ENCODE measurements around the gene STPG3. TPM values are rescaled to one million over a fixed set of nuclear protein-coding genes. Genes with fewer than 3 reads are reported as not detected.

The STPG3 gene
- total and polyA plus RNA-seq, 2 of the 13 experiments (the other 11 are each of a cell fraction or from before 2014, with no cell fraction given) = not detected

- TF ChIP-seq ZNF484 (CRISPR knock-in tag; IDR thresholded peaks at IDR 0.05; ENCODE audit: borderline replicate concordance, low read depth) = no peak
- 0 out of 2 replicates have a peak, but pooled peaks have one; percentile 53 for TF ChIP-seq ZNF557 (CRISPR knock-in tag; IDR thresholded peaks at IDR 0.05)
- no peak for TF ChIP-seq KAT2B (IDR thresholded peaks at IDR 0.05; ENCODE audit: borderline replicate concordance, low read depth, low read length)
- peak; percentile 6 for TF ChIP-seq XRCC5 (optimal IDR thresholded peaks at IDR 0.05; ENCODE audit: low read length)
- TF ChIP-seq ATRX (CRISPR knock-in tag; IDR thresholded peaks at IDR 0.05; ENCODE audit: borderline replicate concordance) = no peak
- no peak for TF ChIP-seq ZNF101 (CRISPR knock-in tag; IDR thresholded peaks at IDR 0.05; ENCODE audit: borderline replicate concordance, low read depth)
- TF ChIP-seq ZSCAN31 (CRISPR knock-in tag; IDR thresholded peaks at IDR 0.05; ENCODE audit: low read depth) = 0 out of 2 replicates have a peak, but pooled peaks have one; percentile 26
- TF ChIP-seq, protein P1, sequence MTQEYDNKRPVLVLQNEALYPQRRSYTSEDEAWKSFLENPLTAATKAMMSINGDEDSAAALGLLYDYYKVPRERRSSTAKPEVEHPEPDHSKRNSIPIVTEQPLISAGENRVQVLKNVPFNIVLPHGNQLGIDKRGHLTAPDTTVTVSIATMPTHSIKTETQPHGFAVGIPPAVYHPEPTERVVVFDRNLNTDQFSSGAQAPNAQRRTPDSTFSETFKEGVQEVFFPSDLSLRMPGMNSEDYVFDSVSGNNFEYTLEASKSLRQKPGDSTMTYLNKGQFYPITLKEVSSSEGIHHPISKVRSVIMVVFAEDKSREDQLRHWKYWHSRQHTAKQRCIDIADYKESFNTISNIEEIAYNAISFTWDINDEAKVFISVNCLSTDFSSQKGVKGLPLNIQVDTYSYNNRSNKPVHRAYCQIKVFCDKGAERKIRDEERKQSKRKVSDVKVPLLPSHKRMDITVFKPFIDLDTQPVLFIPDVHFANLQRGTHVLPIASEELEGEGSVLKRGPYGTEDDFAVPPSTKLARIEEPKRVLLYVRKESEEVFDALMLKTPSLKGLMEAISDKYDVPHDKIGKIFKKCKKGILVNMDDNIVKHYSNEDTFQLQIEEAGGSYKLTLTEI (CRISPR knock-in tag; conservative IDR thresholded peaks at IDR 0.05) = no peak
- TF ChIP-seq, protein P2, sequence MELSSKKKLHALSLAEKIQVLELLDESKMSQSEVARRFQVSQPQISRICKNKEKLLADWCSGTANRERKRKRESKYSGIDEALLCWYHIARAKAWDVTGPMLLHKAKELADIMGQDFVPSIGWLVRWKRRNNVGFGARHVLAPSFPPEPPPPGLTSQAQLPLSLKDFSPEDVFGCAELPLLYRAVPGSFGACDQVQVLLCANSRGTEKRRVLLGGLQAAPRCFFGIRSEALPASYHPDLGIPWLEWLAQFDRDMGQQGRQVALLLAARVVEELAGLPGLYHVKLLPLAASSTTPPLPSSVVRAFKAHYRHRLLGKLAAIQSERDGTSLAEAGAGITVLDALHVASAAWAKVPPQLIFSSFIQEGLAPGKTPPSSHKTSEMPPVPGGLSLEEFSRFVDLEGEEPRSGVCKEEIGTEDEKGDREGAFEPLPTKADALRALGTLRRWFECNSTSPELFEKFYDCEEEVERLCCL (CRISPR knock-in tag; IDR thresholded peaks at IDR 0.05; ENCODE audit: borderline replicate concordance) = no peak
- TF ChIP-seq JUND (CRISPR knock-in tag; IDR thresholded peaks at IDR 0.05) = 0 out of 2 replicates have a peak, but pooled peaks have one; percentile 8
These were observed 21.9 kb upstream of the STPG3 start (continued) for GRCh38 chr9:137228968-137229896.

All from HepG2 (cell line).